GM21360 (cell line): Measurements from ENCODE around the gene KDM4B.

ENCODE experiments used
- ATAC-seq: cut with Tn5 transposase; IDR thresholded peaks from one replicate; pipeline ENCODE4 v1.9.1; 2021; ENCODE audit warnings: mild to moderate bottlenecking, moderate library complexity; ENCODE audit not compliant: unreplicated experiment

Gene KDM4B

GRCh38 chr19:5132206-5132560 lies 163.3 kb downstream of the KDM4B start:
- no peak for ATAC-seq

- ATAC-seq: no peak
Measured at GRCh38 chr19:5132698-5133651, 164.1 kb downstream of the KDM4B start.

GRCh38 chr19:5133986-5134595 lies 165.2 kb downstream of the KDM4B start:
- ATAC-seq: no peak

- no peak for ATAC-seq
Measured at GRCh38 chr19:5134691-5135090, 165.8 kb downstream of the KDM4B start.

- ATAC-seq: no peak
Measured at GRCh38 chr19:5136073-5136855, 167.4 kb downstream of the KDM4B start.

- no peak for ATAC-seq
Measured at GRCh38 chr19:5137114-5137513, 168.2 kb downstream of the KDM4B start.

GRCh38 chr19:5137571-5138124 lies 168.7 kb downstream of the KDM4B start:
- no peak for ATAC-seq

- ATAC-seq: peak; percentile 48
Measured at GRCh38 chr19:5138606-5139582, 170.0 kb downstream of the KDM4B start.

GRCh38 chr19:5139583-5140325 lies 170.8 kb downstream of the KDM4B start:
- ATAC-seq: no peak

GRCh38 chr19:5141129-5141849 lies 172.4 kb downstream of the KDM4B start:
- ATAC-seq: no peak

GRCh38 chr19:5141850-5142724 lies 173.2 kb downstream of the KDM4B start:
- no peak for ATAC-seq

GRCh38 chr19:5142725-5143097 lies 173.8 kb downstream of the KDM4B start:
- no peak for ATAC-seq

GRCh38 chr19:5143471-5144411 lies 174.8 kb downstream of the KDM4B start:
- ATAC-seq: no peak

GRCh38 chr19:5144545-5145179 lies 175.7 kb downstream of the KDM4B start:
- no peak for ATAC-seq

GRCh38 chr19:5145521-5146511 lies 176.9 kb downstream of the KDM4B start:
- no peak for ATAC-seq
